Peyer's patch (tissue), 4 donors: ENCODE data around the gene PRKCZ.

Experiments
- POLR2A ChIP-seq, 2 donors: fragments of 450-650 bp; IDR thresholded peaks; one replicate each; pipeline ENCODE4 v1.5.1; 2017; ENCODE audit warnings: antibody characterized with exemption in 2 of 2, mild to moderate bottlenecking in 2 of 2, moderate library complexity in 2 of 2
- TF ChIP-seq, protein P1 (sequence below), 6 experiments: fragments of 450-650 bp in 4 of 6; fragments of 200-600 bp in 2 of 6; sonication (generic) in 1 of 6; IDR thresholded peaks; one replicate each; pipeline ENCODE4 v1.5.1; 2017 to 2019; ENCODE audit warnings: antibody characterized with exemption in 6 of 6, mild to moderate bottlenecking in 3 of 6, moderate library complexity in 1 of 6

DNA sequence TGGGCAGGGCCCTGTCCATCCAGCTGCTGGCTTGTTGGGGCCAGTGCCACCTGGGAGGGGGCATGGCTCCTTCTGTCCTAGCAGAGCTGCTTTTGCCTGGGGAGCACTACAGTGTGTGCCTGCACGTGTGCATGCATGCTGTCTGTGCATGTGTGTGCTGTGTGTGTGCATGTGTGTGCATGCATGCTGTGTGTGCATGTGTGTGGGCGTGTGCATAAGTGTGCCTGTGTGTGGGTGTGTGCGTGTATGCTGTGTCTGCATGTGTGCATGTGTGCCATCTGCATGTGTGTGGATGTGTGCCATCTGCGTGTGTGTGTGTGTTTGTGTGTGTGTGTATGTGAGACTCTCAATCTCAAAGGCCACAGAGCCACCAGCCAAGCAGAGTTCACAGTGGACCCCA lies 8.3 kb upstream of the PRKCZ start:
- TF ChIP-seq, protein P1, sequence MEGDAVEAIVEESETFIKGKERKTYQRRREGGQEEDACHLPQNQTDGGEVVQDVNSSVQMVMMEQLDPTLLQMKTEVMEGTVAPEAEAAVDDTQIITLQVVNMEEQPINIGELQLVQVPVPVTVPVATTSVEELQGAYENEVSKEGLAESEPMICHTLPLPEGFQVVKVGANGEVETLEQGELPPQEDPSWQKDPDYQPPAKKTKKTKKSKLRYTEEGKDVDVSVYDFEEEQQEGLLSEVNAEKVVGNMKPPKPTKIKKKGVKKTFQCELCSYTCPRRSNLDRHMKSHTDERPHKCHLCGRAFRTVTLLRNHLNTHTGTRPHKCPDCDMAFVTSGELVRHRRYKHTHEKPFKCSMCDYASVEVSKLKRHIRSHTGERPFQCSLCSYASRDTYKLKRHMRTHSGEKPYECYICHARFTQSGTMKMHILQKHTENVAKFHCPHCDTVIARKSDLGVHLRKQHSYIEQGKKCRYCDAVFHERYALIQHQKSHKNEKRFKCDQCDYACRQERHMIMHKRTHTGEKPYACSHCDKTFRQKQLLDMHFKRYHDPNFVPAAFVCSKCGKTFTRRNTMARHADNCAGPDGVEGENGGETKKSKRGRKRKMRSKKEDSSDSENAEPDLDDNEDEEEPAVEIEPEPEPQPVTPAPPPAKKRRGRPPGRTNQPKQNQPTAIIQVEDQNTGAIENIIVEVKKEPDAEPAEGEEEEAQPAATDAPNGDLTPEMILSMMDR (IDR thresholded peaks at IDR 0.05) = no peak
- TF ChIP-seq POLR2A (IDR thresholded peaks at IDR 0.05) = no peak
